Suprapubic skin (tissue), 3 donors: Measurements from ENCODE around the gene NINJ1.

Experiments used
- CTCF ChIP-seq, 2 donors: fragments of 200-600 bp in 1 of 2; fragments of 450-650 bp in 1 of 2; sonication (generic) in 1 of 2; IDR thresholded peaks; one replicate each; pipeline ENCODE4 v1.5.1; 2016 to 2019; ENCODE audit warnings: antibody characterized with exemption in 2 of 2, mild to moderate bottlenecking in 1 of 2, moderate library complexity in 1 of 2
- POLR2A ChIP-seq, 2 donors: fragments of 450-650 bp; IDR thresholded peaks; one replicate each; pipeline ENCODE4 v1.6.1; 2017; ENCODE audit warnings: antibody characterized with exemption in 2 of 2, mild to moderate bottlenecking in 2 of 2, moderate library complexity in 2 of 2

- TF ChIP-seq CTCF (IDR thresholded peaks at IDR 0.05) (no peak), POLR2A (IDR thresholded peaks at IDR 0.05) (no peak)
Measured at GRCh38 chr9:93122721-93123221, 11.3 kb downstream of the NINJ1 start.
